Fibroblast of villous mesenchyme (primary cell): ENCODE results near the gene PRM2. TPM values are rescaled to one million over a fixed set of nuclear protein-coding genes. Genes with fewer than 3 reads are reported as not detected.

Experiments used
- DNase-seq: peaks from one replicate; pipeline ENCODE4 v3.0.0-alpha.2; 2010; ENCODE audit warnings: low read depth
- H3K4me3 ChIP-seq: 2 replicates; pipeline ENCODE4 v1.5.1; 2011; ENCODE audit warnings: low read depth, mild to moderate bottlenecking, low read length
- total RNA-seq: library from RNA; depleted of rRNA; stranded (reverse); fragments of >200 nt; gene quantifications from 2 replicates; pipeline ENCODE4 v1.2.3, GENCODE V29; 2012
- TF ChIP-seq, protein P1 (sequence below): IDR thresholded peaks from 2 replicates; pipeline ENCODE4 v1.5.1; 2012; ENCODE audit warnings: low read depth, mild to moderate bottlenecking, low read length; ENCODE audit not compliant: insufficient read depth

The PRM2 gene
- total RNA-seq, 1 donor: not detected

DNA sequence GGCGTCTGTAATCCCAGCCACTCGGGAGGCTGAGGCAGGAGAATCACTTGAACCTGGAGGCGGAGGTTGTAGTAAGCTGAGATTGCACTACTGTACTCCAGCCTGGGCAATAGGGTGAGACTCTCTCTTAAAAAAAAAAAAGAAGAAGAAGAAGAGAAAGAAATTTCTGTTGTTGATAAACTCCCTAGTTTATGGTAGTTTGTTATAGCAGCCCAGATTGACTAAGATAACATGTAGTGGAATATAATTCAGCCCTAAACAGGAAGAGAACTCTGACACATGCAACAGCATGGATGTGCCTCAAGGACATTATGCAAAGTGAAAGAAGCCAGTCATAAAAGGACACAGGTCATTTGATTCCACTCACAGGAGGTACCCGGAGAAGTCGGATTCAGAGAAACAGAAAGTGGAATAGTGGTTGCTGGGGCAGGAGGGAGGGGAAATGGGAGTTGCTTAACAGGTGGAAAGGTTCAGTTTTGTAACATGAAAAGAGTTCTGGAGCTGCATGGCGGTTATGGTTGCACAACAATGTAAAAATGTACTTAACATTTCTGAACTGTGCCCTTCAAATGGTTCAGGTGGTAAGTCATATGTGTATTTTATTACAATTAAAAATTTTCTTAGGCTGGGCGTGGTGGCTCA, 30.8 kb upstream of the PRM2 start:
- TF ChIP-seq, protein P1, sequence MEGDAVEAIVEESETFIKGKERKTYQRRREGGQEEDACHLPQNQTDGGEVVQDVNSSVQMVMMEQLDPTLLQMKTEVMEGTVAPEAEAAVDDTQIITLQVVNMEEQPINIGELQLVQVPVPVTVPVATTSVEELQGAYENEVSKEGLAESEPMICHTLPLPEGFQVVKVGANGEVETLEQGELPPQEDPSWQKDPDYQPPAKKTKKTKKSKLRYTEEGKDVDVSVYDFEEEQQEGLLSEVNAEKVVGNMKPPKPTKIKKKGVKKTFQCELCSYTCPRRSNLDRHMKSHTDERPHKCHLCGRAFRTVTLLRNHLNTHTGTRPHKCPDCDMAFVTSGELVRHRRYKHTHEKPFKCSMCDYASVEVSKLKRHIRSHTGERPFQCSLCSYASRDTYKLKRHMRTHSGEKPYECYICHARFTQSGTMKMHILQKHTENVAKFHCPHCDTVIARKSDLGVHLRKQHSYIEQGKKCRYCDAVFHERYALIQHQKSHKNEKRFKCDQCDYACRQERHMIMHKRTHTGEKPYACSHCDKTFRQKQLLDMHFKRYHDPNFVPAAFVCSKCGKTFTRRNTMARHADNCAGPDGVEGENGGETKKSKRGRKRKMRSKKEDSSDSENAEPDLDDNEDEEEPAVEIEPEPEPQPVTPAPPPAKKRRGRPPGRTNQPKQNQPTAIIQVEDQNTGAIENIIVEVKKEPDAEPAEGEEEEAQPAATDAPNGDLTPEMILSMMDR: no peak
- H3K4me3 ChIP-seq: no peak overlapping the region
- DNase-seq: peak; percentile 46

DNA sequence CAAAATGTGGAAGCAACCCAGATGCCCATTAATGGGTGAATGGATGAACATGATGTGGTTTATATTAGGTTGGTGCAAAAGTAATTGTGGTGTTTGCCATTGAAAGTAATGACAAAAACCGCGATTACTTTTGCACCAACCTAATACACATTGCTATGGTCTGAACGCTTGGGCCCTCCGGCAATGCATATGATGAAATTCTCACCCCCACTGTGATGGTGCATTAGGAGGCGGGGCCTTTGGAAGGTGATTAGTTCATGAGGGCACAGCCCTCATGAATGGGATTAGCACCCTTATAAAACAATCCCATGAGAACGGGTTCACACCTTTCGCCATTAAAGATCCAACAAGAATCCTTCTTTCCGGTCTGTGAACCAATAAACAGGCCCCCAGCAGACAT, 30.1 kb upstream of the PRM2 start:
- DNase-seq: no peak
- H3K4me3 ChIP-seq: no peak overlapping the region
- TF ChIP-seq, protein P1: no peak

DNA sequence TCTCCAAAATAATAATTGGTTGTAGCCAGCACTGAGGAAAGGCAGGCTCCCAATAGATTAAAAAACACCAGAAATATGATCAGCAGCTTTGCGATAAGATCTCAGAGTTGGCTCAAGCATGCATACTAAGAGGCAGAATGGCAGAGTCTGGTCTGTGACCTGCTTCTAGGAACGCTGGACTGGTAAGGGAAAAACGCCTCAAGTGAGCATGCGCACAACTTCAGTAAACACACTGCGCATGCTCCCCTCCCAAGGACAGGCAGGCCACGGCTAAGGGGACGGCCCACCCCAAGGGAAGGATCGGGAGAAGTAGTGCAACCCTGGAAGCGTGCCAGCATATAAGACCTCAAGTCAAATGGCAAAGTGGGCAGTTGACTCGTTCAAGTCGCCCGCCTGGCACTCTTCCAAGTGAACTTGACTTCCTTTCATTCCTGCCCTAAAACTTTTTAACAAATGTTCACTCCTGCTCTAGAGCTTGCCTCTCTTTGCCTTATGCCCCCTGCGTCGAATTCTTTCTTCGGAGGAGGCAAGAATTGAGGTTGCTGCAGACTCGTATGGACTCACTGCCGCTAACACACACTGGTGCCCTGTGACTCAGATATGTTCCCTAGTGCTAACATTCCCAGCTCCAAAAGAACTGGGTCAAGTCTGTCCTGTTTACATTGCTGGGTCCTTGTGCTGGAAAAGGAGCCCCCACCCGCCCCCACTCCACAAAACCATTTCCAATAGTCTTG, 27.3 kb upstream of the PRM2 start:
- DNase-seq: peak; percentile 54
- TF ChIP-seq, protein P1: no peak
- H3K4me3 ChIP-seq: no peak overlapping the region

DNA sequence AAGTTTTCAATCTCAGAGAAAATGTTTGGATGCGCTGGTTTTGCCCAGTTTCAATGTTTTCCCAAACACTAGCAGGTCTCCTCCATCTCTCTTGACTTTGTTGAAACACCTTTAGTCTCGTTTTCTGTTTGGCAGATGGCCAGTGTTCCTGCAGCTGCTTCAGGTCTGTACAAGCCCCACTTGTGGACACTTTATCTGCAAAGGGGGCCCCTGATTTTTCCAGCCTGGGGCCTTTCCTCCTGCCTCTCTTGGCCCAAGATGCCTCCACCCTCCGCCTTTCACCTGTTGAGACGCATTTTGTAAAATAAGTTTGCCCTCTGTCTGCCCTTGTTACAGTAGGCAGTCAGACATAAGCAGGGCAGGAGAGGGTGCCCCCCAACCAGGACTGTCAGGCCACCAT, 26.7 kb upstream of the PRM2 start:
- no peak for DNase-seq
- TF ChIP-seq, protein P1: no peak
- no peak overlapping the region for H3K4me3 ChIP-seq

DNA sequence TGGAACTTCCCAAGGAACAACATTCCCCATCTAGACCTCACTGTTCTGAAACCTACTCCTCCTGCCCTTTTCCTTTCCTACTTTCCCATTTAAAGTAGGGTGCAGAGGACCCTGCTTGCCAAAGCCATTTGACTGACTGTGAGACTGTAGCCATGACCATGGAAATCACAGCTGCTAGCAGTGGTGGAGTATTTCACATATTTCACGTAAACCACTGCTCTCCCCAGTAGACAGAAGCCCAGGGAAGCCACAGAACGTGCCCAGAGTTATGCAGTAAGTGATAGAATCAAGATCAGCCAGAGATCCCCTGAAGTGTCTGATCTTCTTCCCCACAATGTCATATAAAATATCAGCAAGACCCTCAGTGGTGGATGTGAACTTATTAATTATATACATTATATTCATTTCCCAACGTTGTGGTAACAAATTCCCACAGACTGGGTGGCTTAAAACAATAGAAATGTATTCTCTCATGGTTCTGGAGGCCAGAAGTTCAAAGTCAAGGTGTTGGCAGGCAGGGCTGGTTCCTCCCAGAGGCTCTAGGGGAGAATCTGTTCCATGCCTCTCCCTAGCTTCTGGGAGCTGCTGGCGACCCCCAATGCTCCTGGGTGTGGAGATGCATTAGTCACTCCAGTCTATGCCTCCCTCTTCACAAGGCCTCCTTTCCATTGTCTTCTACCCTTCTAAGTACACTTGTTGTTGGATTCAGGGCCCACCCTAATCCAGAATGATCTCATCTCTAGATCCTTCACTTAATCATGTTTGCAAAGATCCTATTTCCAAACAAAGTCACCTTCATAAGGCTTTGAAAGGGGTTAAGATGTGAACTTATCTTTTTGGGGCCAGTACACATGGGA, 25.6 kb upstream of the PRM2 start:
- no peak for DNase-seq
- TF ChIP-seq, protein P1: no peak
- H3K4me3 ChIP-seq: no peak overlapping the region

DNA sequence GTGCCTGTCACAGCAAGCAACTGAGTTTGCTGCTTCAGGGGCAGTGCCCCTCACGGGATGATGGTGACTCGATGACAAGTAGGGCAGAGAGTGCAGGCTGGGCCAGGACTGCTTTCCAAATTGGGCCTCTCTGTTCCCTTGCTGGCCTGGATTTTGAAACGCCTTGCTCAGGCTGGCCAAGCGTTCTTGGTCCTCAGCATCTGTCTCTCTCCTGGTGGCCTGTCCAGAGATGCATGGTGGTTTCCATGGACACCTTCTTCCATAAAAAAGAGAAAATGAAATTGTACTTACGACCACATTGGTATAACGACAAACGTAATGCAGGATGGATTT, 24.2 kb upstream of the PRM2 start:
- TF ChIP-seq, protein P1: no peak
- DNase-seq: no peak
- no peak overlapping the region for H3K4me3 ChIP-seq
